Esophagus muscularis mucosa (tissue), 4 donors: Measurements from ENCODE around the gene AWAT2. TPM values are rescaled to one million over a fixed set of nuclear protein-coding genes. Genes with fewer than 3 reads are reported as not detected.

Experiments
- DNase-seq: peaks from one replicate; pipeline ENCODE4 v3.0.0-alpha.2; 2017; ENCODE audit errors: extremely low spot score
- H3K27ac ChIP-seq, 4 donors: fragments of 200-600 bp; sonication (generic); replicated peaks in 1 of 4; 1 replicate in 3 of 4; 2 replicates in 1 of 4; pipeline ENCODE4 v1.5.1; 2016 to 2019; ENCODE audit warnings: mild to moderate bottlenecking in 1 of 4
- H3K27me3 ChIP-seq, 4 donors: fragments of 200-600 bp; sonication (generic); one replicate each; pipeline versions ENCODE4 v1.5.1 to v1.6.0; 2016 to 2019
- H3K36me3 ChIP-seq, 4 donors: fragments of 200-600 bp; sonication (generic); one replicate each; pipeline ENCODE4 v1.5.1; 2016 to 2019
- H3K4me1 ChIP-seq, 4 donors: fragments of 200-600 bp; sonication (generic); one replicate each; pipeline ENCODE4 v1.5.1; 2016 to 2019
- H3K4me3 ChIP-seq, 4 donors: fragments of 200-600 bp; sonication (generic); 1 replicate in 2 of 4; 2 replicates in 2 of 4; pipeline ENCODE4 v1.5.1; 2016 to 2019; ENCODE audit warnings: mild to moderate bottlenecking in 4 of 4, moderate library complexity in 1 of 4
- H3K9me3 ChIP-seq, 4 donors: fragments of 200-600 bp; sonication (generic); 1 replicate in 3 of 4; 2 replicates in 1 of 4; pipeline ENCODE4 v1.5.1; 2016 to 2019
- EP300 ChIP-seq: sonication (generic); formaldehyde crosslinking; IDR thresholded peaks from one replicate; pipeline ENCODE4 v1.6.1; 2017; ENCODE audit warnings: antibody characterized with exemption
- POLR2A ChIP-seq: fragments of 450-650 bp; IDR thresholded peaks from one replicate; pipeline ENCODE4 v1.6.1; 2017; ENCODE audit warnings: antibody characterized with exemption, moderate library complexity, mild to moderate bottlenecking, low read depth
- POLR2AphosphoS5 ChIP-seq, 2 donors: sonication (generic); formaldehyde crosslinking; IDR thresholded peaks; one replicate each; pipeline ENCODE4 v1.6.1; 2017; ENCODE audit warnings: antibody characterized with exemption in 2 of 2
- WGBS: methylation state at CpG from one replicate; pipeline ENCODE4 v1.1.5; 2018; 5-methylcytosine and 5-hydroxymethylcytosine counted together
- intact Hi-C: fragments of 100-400 bp; cut with DNase I; formaldehyde crosslinking; loops from one replicate; pipeline ENCODE4 v1.15.1; 2023
- total RNA-seq, 4 donors: library from RNA; depleted of rRNA; stranded (reverse); fragments of >200 nt; gene quantifications; one replicate each; pipeline versions ENCODE4 v1.1.0 to v1.2.1, GENCODE V29; 2016
- TF ChIP-seq, protein P1 (sequence below), 3 experiments: fragments of 200-600 bp in 2 of 3; fragments of 450-650 bp in 1 of 3; sonication (generic) in 2 of 3; IDR thresholded peaks; one replicate each; pipeline ENCODE4 v1.5.1; 2017 to 2019; ENCODE audit warnings: antibody characterized with exemption in 3 of 3, mild to moderate bottlenecking in 2 of 3, moderate library complexity in 1 of 3

Gene AWAT2, protein sequence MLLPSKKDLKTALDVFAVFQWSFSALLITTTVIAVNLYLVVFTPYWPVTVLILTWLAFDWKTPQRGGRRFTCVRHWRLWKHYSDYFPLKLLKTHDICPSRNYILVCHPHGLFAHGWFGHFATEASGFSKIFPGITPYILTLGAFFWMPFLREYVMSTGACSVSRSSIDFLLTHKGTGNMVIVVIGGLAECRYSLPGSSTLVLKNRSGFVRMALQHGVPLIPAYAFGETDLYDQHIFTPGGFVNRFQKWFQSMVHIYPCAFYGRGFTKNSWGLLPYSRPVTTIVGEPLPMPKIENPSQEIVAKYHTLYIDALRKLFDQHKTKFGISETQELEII
- total RNA-seq, result not detected

DNA sequence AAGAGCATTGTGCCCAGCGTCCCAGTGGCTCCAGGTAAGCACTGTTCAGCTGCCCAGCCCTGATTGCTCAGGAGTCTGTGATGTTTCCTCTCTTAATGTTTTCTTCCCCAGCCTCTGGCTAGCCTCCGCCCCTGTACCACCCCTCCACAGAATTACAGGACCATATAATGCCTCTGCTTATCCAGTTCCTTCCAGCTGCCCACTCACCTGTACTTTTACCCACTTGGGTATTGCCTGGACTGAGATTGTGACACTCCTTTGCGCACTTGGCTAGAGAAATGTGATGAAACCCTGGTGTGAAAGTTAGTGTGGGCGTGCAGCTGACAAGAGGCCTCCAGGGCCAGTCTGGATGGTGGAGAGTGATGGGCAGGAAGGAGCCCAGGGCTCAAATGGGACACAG, at the start of gene AWAT2:
Gene AWAT2 (minus strand): TSS at position 14 of the 400 bp plus-strand sequence. CDS start 6 bp downstream, at position 8.
- Histone ChIP-seq H3K27ac (no peak within 1 kb of the TSS), H3K4me1 (no peaks in the 10 kb centered on the region), H3K36me3 (no peaks in the 10 kb centered on the region), H3K4me3 (no peak within 1 kb of the TSS), H3K9me3 (no peaks in the 10 kb centered on the region), H3K27me3 (peaks cover 0 to 5% (median 0%) of the 10 kb centered on the region in 4 donors)
- WGBS, result 72% methylated on average over 4 of the region's 4 CpGs
- no peak for TF ChIP-seq EP300
- TF ChIP-seq POLR2A, result no peak
- TF ChIP-seq, protein P1, sequence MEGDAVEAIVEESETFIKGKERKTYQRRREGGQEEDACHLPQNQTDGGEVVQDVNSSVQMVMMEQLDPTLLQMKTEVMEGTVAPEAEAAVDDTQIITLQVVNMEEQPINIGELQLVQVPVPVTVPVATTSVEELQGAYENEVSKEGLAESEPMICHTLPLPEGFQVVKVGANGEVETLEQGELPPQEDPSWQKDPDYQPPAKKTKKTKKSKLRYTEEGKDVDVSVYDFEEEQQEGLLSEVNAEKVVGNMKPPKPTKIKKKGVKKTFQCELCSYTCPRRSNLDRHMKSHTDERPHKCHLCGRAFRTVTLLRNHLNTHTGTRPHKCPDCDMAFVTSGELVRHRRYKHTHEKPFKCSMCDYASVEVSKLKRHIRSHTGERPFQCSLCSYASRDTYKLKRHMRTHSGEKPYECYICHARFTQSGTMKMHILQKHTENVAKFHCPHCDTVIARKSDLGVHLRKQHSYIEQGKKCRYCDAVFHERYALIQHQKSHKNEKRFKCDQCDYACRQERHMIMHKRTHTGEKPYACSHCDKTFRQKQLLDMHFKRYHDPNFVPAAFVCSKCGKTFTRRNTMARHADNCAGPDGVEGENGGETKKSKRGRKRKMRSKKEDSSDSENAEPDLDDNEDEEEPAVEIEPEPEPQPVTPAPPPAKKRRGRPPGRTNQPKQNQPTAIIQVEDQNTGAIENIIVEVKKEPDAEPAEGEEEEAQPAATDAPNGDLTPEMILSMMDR (IDR thresholded peaks at IDR 0.05), result no peak
- TF ChIP-seq POLR2AphosphoS5 (IDR thresholded peaks at IDR 0.05), result no peak
- intact Hi-C loops, result no loop called here
- DNase-seq, result no peak

DNA sequence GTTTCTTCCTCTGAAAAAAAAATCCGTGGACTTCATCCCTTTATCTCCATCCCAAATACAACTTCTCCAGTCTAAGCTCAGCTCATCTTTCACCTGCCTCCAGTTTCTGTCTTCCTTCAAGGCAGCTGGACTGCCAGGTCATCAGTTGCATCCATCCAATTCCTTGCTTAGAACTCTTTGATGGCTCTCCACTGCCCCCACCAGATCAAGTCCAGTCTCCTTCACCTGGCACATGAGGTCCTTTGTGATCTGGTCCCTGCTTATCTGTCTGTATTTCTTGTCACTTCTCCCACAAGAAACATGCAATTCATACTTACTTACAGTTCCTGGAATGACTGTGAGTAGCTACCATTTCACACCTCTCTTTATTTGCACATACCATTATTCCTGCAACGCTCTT, 46.3 kb upstream of the AWAT2 start:
- intact Hi-C loops, result loop anchor here (2.0 to 5.0 kb wide), 2 partner anchors 559 to 604 kb away; no protein-coding TSS in a partner anchor
- H3K27me3 ChIP-seq, result no peaks in the 10 kb centered on the region
- no peak overlapping the region for H3K27ac ChIP-seq
- 63% methylated on average over 2 of the region's 2 CpGs for WGBS
- no peaks in the 10 kb centered on the region for H3K36me3 ChIP-seq
- H3K9me3 ChIP-seq, result no peaks in the 10 kb centered on the region
- H3K4me1 ChIP-seq, result no peaks in the 10 kb centered on the region
- TF ChIP-seq, protein P1 (IDR thresholded peaks at IDR 0.05), result no peak
- no peak for TF ChIP-seq EP300
- no peak for TF ChIP-seq POLR2AphosphoS5 (IDR thresholded peaks at IDR 0.05)
- no peak for TF ChIP-seq POLR2A
- no peak for DNase-seq
- no peak overlapping the region for H3K4me3 ChIP-seq

DNA sequence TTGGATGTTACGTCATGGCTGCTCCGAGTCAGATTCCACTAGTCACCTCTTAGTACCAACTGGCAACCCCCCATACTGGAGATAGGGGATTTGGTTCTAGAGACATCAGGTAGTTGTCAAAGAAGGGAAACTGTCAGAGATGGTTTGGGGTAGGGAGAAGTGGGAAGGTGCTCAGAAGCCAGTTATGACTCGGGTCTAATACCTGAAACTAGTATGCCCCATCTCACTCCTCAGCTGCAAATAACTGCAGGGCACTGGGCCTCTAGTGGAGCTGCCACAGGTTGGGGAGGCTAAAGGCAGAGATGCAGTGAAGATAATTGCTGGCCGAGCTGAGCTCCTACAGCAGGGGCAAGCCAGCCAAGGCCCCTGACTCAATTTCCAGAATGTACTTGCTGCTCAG, 42.5 kb upstream of the AWAT2 start:
- H3K27ac ChIP-seq, result no peak overlapping the region
- no peaks in the 10 kb centered on the region for H3K36me3 ChIP-seq
- H3K4me3 ChIP-seq, result no peak overlapping the region
- peaks cover 0 to 8% (median 5%) of the 10 kb centered on the region in 4 donors for H3K4me1 ChIP-seq
- H3K27me3 ChIP-seq, result no peaks in the 10 kb centered on the region
- no peak for DNase-seq
- no peaks in the 10 kb centered on the region for H3K9me3 ChIP-seq
- intact Hi-C loops, result no loop called here
- no peak for TF ChIP-seq EP300
- no peak for TF ChIP-seq POLR2A
- TF ChIP-seq, protein P1 (IDR thresholded peaks at IDR 0.05), result no peak
- TF ChIP-seq POLR2AphosphoS5 (IDR thresholded peaks at IDR 0.05), result no peak
- WGBS, result 78% methylated on average over 4 of the region's 4 CpGs

DNA sequence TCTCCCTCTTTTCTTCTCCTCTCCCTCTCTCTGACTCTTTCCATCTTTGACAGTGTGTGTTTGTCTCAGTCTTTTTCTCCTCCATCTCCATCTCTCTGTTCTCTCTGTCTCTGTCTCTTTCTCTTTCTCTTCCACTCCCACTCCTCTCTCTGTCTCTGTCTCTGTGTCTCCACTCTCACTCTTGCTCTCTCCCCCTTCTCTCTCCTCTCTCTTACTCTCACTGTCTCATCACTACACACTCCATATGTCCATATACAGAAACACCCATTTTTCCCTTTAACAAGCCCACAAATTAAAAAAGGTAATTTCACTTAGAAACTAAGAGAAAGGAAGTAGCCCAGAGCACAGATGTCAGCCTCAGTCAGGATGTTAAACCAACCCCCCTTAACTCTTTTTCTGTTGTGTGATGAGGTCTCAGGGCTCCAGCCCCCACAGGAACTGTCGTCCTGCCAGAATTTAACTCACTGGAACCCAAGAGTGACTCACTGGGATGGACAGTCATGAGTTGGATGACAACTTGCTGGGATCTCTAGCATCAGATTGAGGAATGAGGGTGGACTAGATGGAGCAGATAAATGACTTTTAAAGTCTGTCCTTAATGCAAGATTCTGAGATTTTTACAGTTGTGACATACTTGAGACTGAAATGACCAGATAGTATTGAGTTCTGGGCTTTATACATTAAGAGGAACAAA, 40.0 kb upstream of the AWAT2 start:
- H3K27me3 ChIP-seq, result no peaks in the 10 kb centered on the region
- H3K4me3 ChIP-seq, result no peak overlapping the region
- no peaks in the 10 kb centered on the region for H3K36me3 ChIP-seq
- no peaks in the 10 kb centered on the region for H3K9me3 ChIP-seq
- no peak overlapping the region for H3K27ac ChIP-seq
- DNase-seq, result no peak
- peaks cover 0 to 8% (median 5%) of the 10 kb centered on the region in 4 donors for H3K4me1 ChIP-seq
- TF ChIP-seq EP300 (no peak), POLR2A (no peak), POLR2AphosphoS5 (IDR thresholded peaks at IDR 0.05) (no peak)
- TF ChIP-seq, protein P1 (IDR thresholded peaks at IDR 0.05), result no peak
- WGBS, result 21% methylated on average over 1 of the region's 1 CpG
- intact Hi-C loops, result no loop called here
